Measurements from ENCODE around the gene DTX3L.

The DTX3L gene

DNA sequence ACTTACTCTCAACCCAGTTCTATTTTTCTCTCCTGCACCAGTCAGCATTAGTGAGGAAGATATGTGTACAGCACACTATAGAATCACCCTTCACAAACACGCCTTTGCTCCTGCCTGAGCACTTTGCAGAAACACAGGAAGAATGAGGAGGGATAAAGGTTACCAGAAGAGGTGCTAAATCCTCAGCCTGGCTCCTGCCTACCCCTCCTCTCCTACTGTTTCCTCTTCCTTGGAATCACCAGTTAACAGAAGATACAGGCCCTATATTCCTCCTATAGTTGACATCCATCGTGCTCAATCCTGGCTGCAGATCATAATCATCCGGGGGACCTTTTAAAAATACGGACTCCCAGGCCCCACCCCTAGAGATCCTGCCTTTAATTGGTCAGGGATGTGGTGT, 42.2 kb downstream of the DTX3L start:
- no peak for DNase-seq (ENCODE audit: low spot score)

DNA sequence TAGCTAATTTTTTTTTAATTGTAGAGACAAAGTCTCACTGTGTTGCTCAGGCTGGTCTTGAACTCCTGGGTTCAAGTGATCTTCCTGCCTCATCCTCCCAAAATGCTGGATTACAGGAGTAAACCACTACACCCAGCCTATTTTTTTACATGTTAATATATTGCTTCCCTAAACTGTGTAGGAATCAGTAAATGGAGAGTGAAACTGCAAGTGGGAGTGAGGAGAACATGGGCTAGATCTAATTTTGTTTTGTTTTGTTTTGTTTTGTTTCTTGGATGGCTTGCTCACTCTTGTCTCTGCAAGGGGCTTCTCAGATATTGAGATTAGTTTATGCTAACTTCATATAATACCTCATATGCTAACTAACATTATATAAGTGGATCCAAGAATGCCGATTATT, 44.8 kb downstream of the DTX3L start:
- DNase-seq (ENCODE audit: low spot score) = no peak

DNA sequence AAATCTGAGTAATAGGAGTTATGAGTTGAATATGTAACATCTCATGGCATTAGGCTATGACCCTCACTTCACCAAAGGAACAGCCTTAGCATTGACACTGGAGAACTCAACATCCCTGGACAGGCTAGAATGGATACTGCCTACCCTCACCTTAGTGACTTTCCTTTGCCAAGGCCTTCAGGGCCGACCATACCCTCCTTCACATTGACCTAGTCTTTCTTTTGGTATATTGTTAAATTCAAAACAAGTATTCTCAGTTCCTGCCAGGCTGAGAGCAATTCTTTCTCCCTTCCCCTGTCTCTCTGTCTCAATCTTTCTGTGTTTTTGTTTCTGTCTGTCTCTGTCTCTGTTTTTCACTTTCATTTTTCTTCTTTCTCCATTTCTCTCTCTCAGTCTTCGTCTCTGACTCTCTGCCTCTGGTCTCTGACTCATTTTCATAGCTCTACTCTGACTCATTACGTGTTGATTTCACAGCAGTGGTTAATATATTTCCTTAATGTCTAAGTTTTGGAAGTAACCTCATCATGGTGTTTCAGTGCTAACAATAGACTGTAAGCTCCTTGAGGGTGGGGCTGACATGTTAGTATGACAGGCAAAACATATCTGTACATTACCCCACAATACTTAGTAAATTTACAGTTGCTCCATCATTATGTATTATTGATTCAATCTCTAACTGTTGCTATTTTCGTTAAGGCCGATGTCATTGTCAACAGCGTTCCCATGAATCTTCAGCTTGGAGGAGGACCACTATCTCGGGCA, 45.8 kb downstream of the DTX3L start:
- no peak for DNase-seq (ENCODE audit: low spot score)

DNA sequence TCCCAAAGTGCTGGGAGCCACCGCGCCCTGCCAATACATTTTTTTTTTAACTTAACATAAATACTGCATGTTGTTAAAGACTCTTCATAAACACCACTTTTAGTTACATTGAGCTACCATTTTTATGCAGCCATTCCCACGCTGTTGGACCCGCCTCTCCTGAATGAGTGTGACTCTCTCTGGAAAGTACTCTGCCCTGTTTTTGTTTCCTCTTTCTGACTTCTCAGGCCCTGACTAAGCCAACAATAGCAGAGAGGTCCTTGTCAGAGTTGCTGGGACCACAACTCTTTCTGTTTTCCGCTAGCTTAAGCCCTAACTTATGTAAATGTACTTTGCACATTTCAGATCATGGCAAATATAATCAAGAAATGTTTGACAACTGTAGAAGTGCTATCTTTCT, 48.6 kb downstream of the DTX3L start:
- DNase-seq (ENCODE audit: low spot score) = no peak

DNA sequence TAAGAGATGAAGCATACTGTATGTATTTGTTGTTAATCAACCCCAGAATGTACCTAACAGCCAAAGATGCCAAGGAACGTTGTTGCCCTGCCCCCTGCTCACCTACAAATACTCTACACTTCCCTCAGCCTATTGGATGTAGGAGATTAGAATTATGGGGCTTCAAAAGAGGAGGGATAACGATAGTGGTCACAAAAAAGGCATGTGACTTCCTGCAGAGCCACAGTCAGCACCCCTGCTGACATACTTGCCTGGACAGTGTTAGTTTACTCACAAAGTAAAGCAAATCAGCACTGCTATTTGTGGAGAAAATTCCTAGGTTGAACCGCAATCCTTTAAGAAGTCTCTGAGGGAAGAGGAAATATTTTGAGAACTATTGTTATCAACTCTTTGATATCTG, 51.2 kb downstream of the DTX3L start:
- DNase-seq (ENCODE audit: low spot score) = no peak

DNA sequence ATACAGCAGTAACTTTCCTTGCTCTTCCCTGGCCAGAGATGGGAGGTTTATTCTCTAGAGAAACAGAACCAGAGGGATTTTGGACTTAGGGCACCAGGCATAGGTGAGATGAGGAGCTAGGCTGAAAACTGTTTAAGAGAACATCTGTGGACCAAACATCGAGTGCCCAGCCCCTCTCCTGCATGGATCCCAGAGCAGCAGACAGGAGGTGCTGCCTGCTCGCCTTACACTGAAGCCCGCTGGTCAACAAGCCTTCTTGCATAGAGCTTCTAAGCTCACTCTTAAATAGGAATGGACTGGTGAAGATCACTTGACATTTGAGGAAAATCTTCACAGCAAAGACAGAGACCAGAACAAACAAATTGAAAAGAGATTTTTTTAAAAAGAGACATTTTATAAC, 54.5 kb downstream of the DTX3L start:
- DNase-seq (ENCODE audit: low spot score) = no peak

DNA sequence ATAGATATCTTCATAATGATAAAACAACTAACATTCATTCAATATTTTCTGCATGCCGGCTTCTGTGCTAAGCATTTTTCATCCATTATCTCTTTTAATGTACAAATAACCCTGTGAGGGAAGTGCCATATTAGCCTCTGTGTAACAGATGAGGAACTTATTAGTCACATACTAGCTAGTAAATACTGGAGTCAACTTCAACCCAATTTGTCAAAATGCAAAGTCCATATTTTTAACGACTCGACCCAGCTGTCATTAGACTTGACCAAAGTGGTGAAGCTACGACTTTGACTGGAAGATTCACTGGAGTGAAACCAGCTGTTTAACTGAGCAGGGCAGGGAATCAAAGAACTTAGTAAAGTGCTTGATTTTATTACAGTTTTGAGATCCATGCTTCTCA, 54.9 kb downstream of the DTX3L start:
- DNase-seq (ENCODE audit: low spot score) = no peak

DNA sequence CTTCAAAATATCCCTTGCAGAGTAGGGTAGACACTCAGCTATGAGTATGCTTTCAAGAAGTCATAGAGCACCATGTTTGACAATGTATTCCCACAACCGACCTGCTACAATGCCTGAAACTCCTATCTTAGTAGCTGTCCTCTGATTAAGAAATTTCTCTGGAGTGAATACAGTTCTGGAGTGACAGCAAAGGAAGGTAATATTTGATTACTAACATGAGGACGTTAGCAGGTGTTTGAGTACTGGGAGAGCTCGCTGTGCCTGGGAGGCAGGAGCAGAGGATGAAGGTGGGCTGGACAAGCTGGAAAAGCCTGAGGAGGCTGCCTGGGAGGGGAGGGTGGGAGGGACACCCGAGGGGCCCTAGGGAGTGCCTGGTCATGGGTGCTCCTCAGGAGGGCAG, 56.3 kb downstream of the DTX3L start:
- no peak for DNase-seq (ENCODE audit: low spot score)

DNA sequence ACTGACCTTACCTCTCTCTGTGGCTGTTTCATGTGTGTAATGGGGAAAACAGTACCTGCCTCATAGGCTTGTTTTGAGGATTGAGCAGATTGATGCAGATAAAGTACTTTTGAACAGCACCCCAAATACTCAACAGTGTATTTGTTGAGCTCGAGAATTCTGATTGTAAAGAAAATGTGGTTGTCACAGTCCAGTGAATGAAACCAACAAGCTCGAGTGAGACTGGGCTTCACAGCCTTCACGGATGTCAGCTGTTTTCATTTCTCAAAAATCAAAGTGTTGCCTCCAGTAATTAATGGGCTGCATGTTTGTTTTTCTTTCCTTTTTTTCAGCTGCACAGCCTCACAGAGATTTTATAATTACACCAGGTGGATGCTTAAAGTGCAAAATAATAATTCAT, 57.0 kb downstream of the DTX3L start:
- no peak for DNase-seq (ENCODE audit: low spot score)

DNA sequence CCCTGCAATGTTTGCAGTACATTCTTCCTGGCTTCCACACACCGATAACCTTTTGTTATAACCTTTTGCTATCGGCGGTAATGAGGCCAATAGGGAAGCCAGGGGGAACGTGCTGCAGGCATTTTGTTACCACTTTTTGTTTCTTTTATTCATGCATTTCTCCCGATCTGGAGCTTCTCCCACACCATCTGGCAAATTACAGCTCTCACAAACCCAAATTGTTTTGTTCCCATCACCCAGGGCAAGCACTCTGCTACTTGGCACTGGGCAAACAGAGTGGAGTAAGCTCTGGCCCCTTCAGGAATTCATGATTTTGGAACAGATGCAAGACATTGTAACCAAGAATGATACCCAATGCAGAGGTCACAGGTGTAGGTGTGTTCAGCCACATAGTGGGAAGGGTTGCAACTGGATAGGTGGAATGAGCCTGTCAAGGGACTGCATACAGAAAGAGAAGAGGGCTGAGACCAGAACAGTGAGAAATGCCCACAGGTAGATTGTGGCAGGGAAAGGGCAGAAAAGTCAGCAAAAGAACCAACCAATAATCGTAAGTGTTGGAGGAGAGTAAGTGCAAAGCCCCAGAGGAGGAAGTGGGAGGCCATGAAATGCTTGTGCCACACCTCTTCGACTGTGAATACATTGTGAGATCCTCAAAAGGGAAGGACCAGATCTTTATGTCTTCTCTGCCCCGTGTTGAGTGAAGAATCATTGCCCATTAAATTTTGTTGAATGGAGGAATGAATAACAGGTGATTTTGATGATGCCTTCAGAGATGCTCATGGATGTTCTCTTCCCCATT, 59.1 kb downstream of the DTX3L start:
- DNase-seq (ENCODE audit: low spot score) = no peak

Data from germinal center (tissue), 1 donor.